GM18511 (cell line): Measurements from ENCODE around the gene EPB41L4A.
A peak's percentile ranks its signal among the peaks of the same experiment; 100 is the strongest.

Experiments used
- ATAC-seq: cut with Tn5 transposase; IDR thresholded peaks from one replicate; pipeline ENCODE4 v1.9.1; 2021; ENCODE audit warnings: mild to moderate bottlenecking, moderate library complexity; ENCODE audit not compliant: unreplicated experiment

EPB41L4A gene

GRCh38 chr5:112122353-112122752 is 296.7 kb downstream of the EPB41L4A start:
- ATAC-seq, result no peak

GRCh38 chr5:112121258-112121657 is 297.8 kb downstream of the EPB41L4A start:
- ATAC-seq, result no peak

GRCh38 chr5:112119969-112120368 is 299.1 kb downstream of the EPB41L4A start:
- ATAC-seq, result peak; percentile 24

GRCh38 chr5:112119508-112119907 is 299.6 kb downstream of the EPB41L4A start:
- peak; percentile 42 for ATAC-seq

GRCh38 chr5:112117551-112117950 is 301.5 kb downstream of the EPB41L4A start:
- no peak for ATAC-seq

- peak; percentile 72 for ATAC-seq
These were observed 302.7 kb downstream of the EPB41L4A start for GRCh38 chr5:112116371-112116770.

GRCh38 chr5:112113565-112113964 is 305.5 kb downstream of the EPB41L4A start:
- no peak for ATAC-seq
